ENCODE data around the gene DNAH14.
"Not testable (repeated sequence)": the region's sequence is repeated elsewhere in the genome, so short reads cannot be mapped to it uniquely, and the experiment has no call there.

The DNAH14 gene

GRCh38 chr1:224929335-224930237, at the start of gene DNAH14:
Gene DNAH14, plus strand, starts transcription at chr1:224929675. Its CDS starts 23,028 bp downstream, at chr1:224952703.
- peak; percentile 5 for DNase-seq (ENCODE audit: low spot score)

- DNase-seq (ENCODE audit: low spot score): no peak
These were observed 48.7 kb upstream of the DNAH14 start for GRCh38 chr1:224880593-224881307.

- DNase-seq (ENCODE audit: low spot score): not testable (repeated sequence)
These were observed 48.2 kb upstream of the DNAH14 start for GRCh38 chr1:224881308-224881692.

GRCh38 chr1:224881762-224882211, 47.7 kb upstream of the DNAH14 start:
- DNase-seq (ENCODE audit: low spot score): no peak

- DNase-seq (ENCODE audit: low spot score): no peak
These were observed 47.2 kb upstream of the DNAH14 start for GRCh38 chr1:224882264-224882663.

- DNase-seq (ENCODE audit: low spot score): no peak
These were observed 46.4 kb upstream of the DNAH14 start for GRCh38 chr1:224883091-224883490.

GRCh38 chr1:224884361-224884801, 45.1 kb upstream of the DNAH14 start:
- no peak for DNase-seq (ENCODE audit: low spot score)

- not testable (repeated sequence) for DNase-seq (ENCODE audit: low spot score)
These were observed 44.1 kb upstream of the DNAH14 start for GRCh38 chr1:224885376-224885775.

- no peak for DNase-seq (ENCODE audit: low spot score)
These were observed 34.6 kb upstream of the DNAH14 start for GRCh38 chr1:224894915-224895314.

GRCh38 chr1:224896130-224896781, 33.2 kb upstream of the DNAH14 start:
- DNase-seq (ENCODE audit: low spot score): no peak

- DNase-seq (ENCODE audit: low spot score): no peak
These were observed 31.7 kb upstream of the DNAH14 start for GRCh38 chr1:224897529-224898327.

- DNase-seq (ENCODE audit: low spot score): no peak
These were observed 30.5 kb upstream of the DNAH14 start for GRCh38 chr1:224898937-224899336.

- DNase-seq (ENCODE audit: low spot score): no peak
These were observed 29.3 kb upstream of the DNAH14 start for GRCh38 chr1:224900062-224900630.

- DNase-seq (ENCODE audit: low spot score): no peak
These were observed 28.2 kb upstream of the DNAH14 start for GRCh38 chr1:224901087-224901810.

- DNase-seq (ENCODE audit: low spot score): no peak
These were observed 25.5 kb upstream of the DNAH14 start for GRCh38 chr1:224903955-224904354.

GRCh38 chr1:224906340-224906739, 23.1 kb upstream of the DNAH14 start:
- DNase-seq (ENCODE audit: low spot score): no peak

- DNase-seq (ENCODE audit: low spot score): no peak
These were observed 18.3 kb upstream of the DNAH14 start for GRCh38 chr1:224911217-224911616.

- DNase-seq (ENCODE audit: low spot score): no peak
These were observed 15.1 kb upstream of the DNAH14 start for GRCh38 chr1:224914292-224914900.

- DNase-seq (ENCODE audit: low spot score): no peak
These were observed 10.0 kb upstream of the DNAH14 start for GRCh38 chr1:224919508-224919907.

- DNase-seq (ENCODE audit: low spot score): no peak
These were observed 8.5 kb upstream of the DNAH14 start for GRCh38 chr1:224920930-224921329.
